NB4 (cell line): ENCODE results near the gene PLEKHH3.

ENCODE experiments used
- MYC ChIP-seq: IDR thresholded peaks from 2 replicates; pipeline ENCODE4 v1.6.1; 2011; ENCODE audit warnings: low read depth, low read length
- POLR2A ChIP-seq: IDR thresholded peaks from 2 replicates; pipeline ENCODE4 v1.6.1; 2011; ENCODE audit warnings: mild to moderate bottlenecking; ENCODE audit not compliant: insufficient read length; ENCODE audit errors: extremely low read depth
- TF ChIP-seq, protein P1 (sequence below): IDR thresholded peaks from one replicate; pipeline ENCODE4 v1.5.1; 2012; ENCODE audit warnings: low read depth, low read length
- TF ChIP-seq, protein P2 (sequence below): IDR thresholded peaks from 2 replicates; pipeline ENCODE4 v1.6.1; 2011; ENCODE audit warnings: low read depth, low read length

DNA sequence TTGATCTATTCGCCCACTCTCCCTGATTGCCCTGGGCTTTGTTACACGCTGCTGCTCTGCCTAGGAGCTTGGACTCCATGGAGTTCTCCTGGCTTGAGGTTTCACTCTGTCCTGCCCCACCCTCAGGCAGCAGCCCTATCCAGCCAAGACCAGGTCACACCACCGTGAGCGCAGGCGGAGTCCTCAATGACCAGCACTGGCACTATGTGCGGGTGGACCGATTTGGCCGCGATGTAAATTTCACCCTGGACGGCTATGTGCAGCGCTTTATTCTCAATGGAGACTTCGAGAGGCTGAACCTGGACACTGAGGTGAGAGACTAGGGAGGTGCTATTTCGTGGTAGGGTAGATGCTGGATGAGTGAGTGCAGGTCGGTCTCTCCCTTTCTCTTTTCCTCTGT, 9.0 kb upstream of the PLEKHH3 start:
- TF ChIP-seq, protein P1, sequence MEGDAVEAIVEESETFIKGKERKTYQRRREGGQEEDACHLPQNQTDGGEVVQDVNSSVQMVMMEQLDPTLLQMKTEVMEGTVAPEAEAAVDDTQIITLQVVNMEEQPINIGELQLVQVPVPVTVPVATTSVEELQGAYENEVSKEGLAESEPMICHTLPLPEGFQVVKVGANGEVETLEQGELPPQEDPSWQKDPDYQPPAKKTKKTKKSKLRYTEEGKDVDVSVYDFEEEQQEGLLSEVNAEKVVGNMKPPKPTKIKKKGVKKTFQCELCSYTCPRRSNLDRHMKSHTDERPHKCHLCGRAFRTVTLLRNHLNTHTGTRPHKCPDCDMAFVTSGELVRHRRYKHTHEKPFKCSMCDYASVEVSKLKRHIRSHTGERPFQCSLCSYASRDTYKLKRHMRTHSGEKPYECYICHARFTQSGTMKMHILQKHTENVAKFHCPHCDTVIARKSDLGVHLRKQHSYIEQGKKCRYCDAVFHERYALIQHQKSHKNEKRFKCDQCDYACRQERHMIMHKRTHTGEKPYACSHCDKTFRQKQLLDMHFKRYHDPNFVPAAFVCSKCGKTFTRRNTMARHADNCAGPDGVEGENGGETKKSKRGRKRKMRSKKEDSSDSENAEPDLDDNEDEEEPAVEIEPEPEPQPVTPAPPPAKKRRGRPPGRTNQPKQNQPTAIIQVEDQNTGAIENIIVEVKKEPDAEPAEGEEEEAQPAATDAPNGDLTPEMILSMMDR, result no peak
- TF ChIP-seq, protein P2, sequence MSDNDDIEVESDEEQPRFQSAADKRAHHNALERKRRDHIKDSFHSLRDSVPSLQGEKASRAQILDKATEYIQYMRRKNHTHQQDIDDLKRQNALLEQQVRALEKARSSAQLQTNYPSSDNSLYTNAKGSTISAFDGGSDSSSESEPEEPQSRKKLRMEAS, result no peak
- TF ChIP-seq MYC (no peak), POLR2A (no peak)
